Nephron (organoid): ENCODE data around the gene ZNF470.
A peak's percentile ranks its signal among the peaks of the same experiment; 100 is the strongest.

Source experiments
- H3K27ac Mint-ChIP-seq, 3 experiments: 2 replicates each; pipeline ENCODE4 v1.8.0; 2020; ENCODE audit warnings: mixed read lengths in 3 of 3, mild to moderate bottlenecking in 2 of 3, moderate library complexity in 1 of 3
- H3K27me3 Mint-ChIP-seq: 2 replicates; pipeline ENCODE4 v1.8.0; 2021; ENCODE audit warnings: low read depth, mild to moderate bottlenecking, moderate library complexity, mixed read lengths
- H3K36me3 Mint-ChIP-seq: 2 replicates; pipeline ENCODE4 v1.8.0; 2020; ENCODE audit warnings: low read depth, mixed read lengths
- H3K4me1 Mint-ChIP-seq: 2 replicates; pipeline ENCODE4 v1.8.0; 2020; ENCODE audit warnings: mixed read lengths
- H3K4me3 Mint-ChIP-seq, 3 experiments: 2 replicates each; pipeline ENCODE4 v1.8.0; 2020; ENCODE audit warnings: mild to moderate bottlenecking in 3 of 3, mixed read lengths in 3 of 3, moderate library complexity in 2 of 3
- H3K9me3 Mint-ChIP-seq: 2 replicates; pipeline ENCODE4 v1.8.0; 2020; ENCODE audit warnings: mixed read lengths
- CTCF ChIP-seq, 3 experiments: fragments of 200-600 bp; sonication (generic); IDR thresholded peaks; one replicate each; pipeline ENCODE4 v1.5.0; 2021; ENCODE audit warnings: antibody characterized with exemption in 3 of 3; ENCODE audit not compliant: unreplicated experiment in 3 of 3

The ZNF470 gene

GRCh38 chr19:56543776-56544175 is 23.5 kb upstream of the ZNF470 start:
- H3K4me3 Mint-ChIP-seq, result no peak overlapping the region
- peaks cover 89% of the 10 kb centered on the region for H3K36me3 Mint-ChIP-seq
- no peaks in the 10 kb centered on the region for H3K4me1 Mint-ChIP-seq

DNA sequence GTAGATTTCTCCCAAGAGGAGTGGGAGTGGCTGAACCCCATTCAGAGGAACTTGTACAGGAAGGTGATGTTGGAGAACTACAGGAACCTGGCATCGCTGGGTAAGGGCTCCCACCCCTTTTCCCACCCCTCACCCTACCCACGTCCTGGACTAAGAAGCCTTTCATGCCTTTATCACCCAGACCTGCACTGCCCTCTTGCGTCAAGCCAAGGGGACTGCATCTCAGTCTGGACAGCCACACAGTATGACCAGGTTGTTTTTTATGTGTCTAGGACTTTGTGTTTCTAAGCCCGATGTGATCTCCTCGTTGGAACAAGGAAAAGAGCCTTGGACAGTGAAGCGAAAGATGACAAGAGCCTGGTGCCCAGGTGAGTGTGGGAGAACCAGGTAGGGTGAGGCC is 19.7 kb upstream of the ZNF470 start:
- Mint-ChIP-seq H3K4me3 (no peak overlapping the region), H3K36me3 (peaks cover 90% of the 10 kb centered on the region), H3K27me3 (peaks cover 4% of the 10 kb centered on the region), H3K4me1 (no peaks in the 10 kb centered on the region), H3K27ac (no peak overlapping the region), H3K9me3 (peaks cover 67% of the 10 kb centered on the region)
- TF ChIP-seq CTCF (IDR thresholded peaks at IDR 0.05; ENCODE audit: unreplicated experiment in 3 of 3), result no peak

More at GRCh38 chr19:56543776-56544175, 23.5 kb upstream of the ZNF470 start:
- H3K27me3 Mint-ChIP-seq, result peaks cover 4% of the 10 kb centered on the region
- peaks cover 71% of the 10 kb centered on the region for H3K9me3 Mint-ChIP-seq
- no peak overlapping the region for H3K27ac Mint-ChIP-seq
- no peak for TF ChIP-seq CTCF (IDR thresholded peaks at IDR 0.05; ENCODE audit: unreplicated experiment in 3 of 3)

- H3K4me1 Mint-ChIP-seq, result no peaks in the 10 kb centered on the region
- no peak for TF ChIP-seq CTCF (IDR thresholded peaks at IDR 0.05; ENCODE audit: unreplicated experiment in 3 of 3)
Observed at GRCh38 chr19:56554272-56554869, 12.9 kb upstream of the ZNF470 start.

DNA sequence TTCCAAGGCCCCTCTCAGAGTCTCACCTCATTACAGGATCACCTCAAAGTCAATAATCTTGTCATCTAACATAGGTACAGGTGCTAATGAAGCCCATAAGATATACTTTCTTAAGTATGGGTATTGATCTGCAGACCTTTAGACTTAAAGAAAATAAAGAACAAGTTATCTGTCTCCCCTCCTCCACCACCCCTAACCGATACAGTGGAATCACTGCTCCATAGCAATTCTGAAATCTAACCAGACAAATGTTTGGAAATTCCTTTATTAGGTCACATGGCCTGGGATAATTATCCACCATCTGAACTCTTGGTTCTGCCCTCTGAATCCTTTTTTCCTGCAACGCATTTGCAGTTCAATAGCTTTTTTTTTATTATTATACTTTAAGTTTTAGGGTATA is 4.5 kb upstream of the ZNF470 start:
- Mint-ChIP-seq H3K4me1 (peaks cover 4% of the 10 kb centered on the region), H3K27me3 (peaks cover 7% of the 10 kb centered on the region), H3K9me3 (peaks cover 88% of the 10 kb centered on the region), H3K4me3 (no peak overlapping the region), H3K27ac (no peak overlapping the region), H3K36me3 (peaks cover 65% of the 10 kb centered on the region)
- TF ChIP-seq CTCF (IDR thresholded peaks at IDR 0.05; ENCODE audit: unreplicated experiment in 3 of 3), result no peak

More at GRCh38 chr19:56554272-56554869, 12.9 kb upstream of the ZNF470 start:
- H3K36me3 Mint-ChIP-seq, result peaks cover 81% of the 10 kb centered on the region
- no peak overlapping the region for H3K4me3 Mint-ChIP-seq
- no peak overlapping the region for H3K27ac Mint-ChIP-seq
- peaks cover 70% of the 10 kb centered on the region for H3K9me3 Mint-ChIP-seq
- H3K27me3 Mint-ChIP-seq, result no peaks in the 10 kb centered on the region

DNA sequence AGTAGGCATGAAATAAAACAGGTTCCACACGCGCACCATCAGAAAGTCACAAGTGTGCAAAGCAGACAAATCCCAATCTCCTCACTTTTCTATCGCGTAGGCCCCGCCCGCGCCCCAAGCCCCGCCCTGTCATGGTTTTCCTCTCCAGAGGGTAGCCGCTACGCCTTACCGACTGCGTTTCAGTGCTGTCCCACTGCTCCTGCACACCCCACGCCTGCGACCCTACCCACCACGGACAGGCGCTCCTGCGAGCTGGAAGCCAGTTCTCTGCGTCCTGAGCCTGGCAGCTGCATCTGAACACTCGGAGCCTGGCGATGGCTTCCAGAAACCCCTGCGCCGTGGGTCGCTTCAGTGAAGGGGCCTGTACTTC is 379 bp upstream of the ZNF470 start:
- peaks cover 78% of the 10 kb centered on the region for H3K36me3 Mint-ChIP-seq
- no peak for TF ChIP-seq CTCF (IDR thresholded peaks at IDR 0.05; ENCODE audit: unreplicated experiment in 3 of 3)
- H3K27ac Mint-ChIP-seq, result peak overlapping the region; percentile 82 to 96 (median 93)
- peaks cover 7% of the 10 kb centered on the region for H3K4me1 Mint-ChIP-seq
- peaks cover 10% of the 10 kb centered on the region for H3K27me3 Mint-ChIP-seq
- H3K4me3 Mint-ChIP-seq, result peak overlapping the region; percentile 98 to 99 (median 98)
- peaks cover 74% of the 10 kb centered on the region for H3K9me3 Mint-ChIP-seq

DNA sequence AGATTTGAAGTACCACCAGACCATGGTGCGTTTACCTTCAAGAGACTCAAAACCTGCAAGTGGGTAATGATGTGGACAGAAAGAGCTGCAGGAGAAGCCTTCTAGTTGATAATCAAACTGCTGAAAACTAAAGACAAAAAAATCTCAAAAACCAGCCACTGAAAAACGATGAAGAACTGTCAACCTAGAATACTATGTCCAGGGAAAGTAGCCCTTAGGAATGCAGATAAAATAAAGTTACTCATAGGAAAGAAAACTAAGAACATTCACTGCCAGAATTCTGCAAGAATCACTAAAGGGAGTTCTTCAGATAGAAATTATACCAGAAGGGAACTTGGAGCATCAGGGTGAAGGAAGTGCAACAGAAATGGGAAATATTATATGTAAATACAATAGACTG is 5.3 kb downstream of the ZNF470 start:
- H3K4me3 Mint-ChIP-seq, result no peak overlapping the region
- H3K9me3 Mint-ChIP-seq, result peaks cover 77% of the 10 kb centered on the region
- H3K36me3 Mint-ChIP-seq, result peaks cover 97% of the 10 kb centered on the region
- H3K4me1 Mint-ChIP-seq, result peaks cover 5% of the 10 kb centered on the region
- TF ChIP-seq CTCF (IDR thresholded peaks at IDR 0.05; ENCODE audit: unreplicated experiment in 3 of 3), result no peak
- no peak overlapping the region for H3K27ac Mint-ChIP-seq
- H3K27me3 Mint-ChIP-seq, result peaks cover 5% of the 10 kb centered on the region
